ENCODE data around the gene ZNF804B.

Gene ZNF804B

GRCh38 chr7:89316584-89317251, 557.2 kb downstream of the ZNF804B start:
- no peak for DNase-seq

- DNase-seq: no peak
Observed at GRCh38 chr7:89332026-89332425, 572.5 kb downstream of the ZNF804B start.

- no peak for DNase-seq
Observed at GRCh38 chr7:89334797-89335196, 575.3 kb downstream of the ZNF804B start.

DNA sequence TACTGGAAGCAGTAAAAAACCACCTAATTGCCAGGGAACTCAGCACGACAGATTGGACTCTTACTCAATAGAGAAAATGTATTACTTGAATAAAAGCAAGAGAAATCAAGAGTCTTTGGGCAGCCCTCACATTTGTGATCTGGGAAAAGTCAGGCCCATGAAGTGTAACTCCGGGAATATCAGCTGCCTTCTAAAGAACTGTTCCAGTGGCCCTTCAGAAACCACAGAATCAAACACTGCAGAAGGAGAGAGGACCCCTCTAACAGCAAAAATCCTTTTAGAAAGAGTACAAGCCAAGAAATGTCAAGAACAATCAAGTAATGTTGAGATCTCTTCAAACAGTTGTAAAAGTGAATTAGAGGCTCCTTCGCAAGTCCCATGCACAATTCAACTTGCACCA, 576.0 kb downstream of the ZNF804B start:
- DNase-seq: no peak

DNA sequence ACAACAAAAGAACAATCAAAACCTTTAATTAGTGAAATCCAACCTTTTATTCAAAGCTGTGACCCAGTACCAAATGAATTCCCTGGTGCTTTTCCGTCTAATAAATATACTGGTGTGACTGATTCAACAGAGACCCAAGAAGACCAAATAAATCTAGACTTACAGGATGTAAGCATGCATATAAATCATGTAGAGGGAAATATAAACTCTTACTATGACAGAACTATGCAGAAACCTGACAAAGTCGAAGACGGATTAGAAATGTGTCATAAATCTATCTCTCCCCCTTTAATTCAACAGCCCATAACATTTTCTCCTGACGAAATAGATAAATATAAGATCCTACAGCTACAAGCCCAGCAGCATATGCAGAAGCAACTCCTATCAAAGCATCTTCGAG, 576.6 kb downstream of the ZNF804B start:
- DNase-seq: no peak

GRCh38 chr7:89339748-89340147, 580.2 kb downstream of the ZNF804B start:
- no peak for DNase-seq

DNA sequence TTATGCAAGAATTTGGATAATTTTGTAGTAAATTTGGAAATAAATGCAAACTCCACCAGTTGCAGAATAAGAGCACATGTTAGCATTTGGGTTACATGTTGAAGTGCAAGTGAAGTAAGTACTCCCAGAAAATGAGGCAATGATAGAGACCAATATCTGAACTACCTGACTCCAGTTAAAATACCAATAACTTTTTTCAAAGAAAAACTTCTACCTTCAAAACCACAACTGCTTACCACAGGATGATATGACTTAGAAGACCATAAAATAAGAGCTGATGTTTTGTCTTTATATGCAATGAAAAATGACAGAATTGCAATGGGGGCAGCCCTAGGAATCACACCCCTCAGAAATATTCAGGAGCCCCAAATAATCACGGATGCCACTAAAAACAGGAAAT, 597.6 kb downstream of the ZNF804B start:
- no peak for DNase-seq

DNA sequence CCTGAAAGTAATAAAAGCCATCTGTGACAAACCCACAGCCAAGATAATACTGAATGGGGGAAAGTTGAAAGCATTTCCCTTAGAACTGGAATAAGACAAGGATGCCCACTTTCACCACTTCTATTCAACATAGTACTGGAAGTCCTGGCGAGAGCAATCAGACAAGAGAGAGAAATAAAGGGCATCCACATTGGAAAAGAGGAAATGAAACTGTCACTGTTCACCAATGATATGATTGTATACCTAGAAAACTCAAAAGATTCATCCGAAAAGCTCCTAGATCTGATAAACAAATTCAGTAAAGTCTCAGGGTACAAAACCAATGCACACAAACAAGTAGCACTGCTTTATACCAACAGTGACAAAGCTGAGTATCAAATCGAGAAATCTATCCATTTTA, 617.7 kb downstream of the ZNF804B start:
- no peak for DNase-seq

GRCh38 chr7:89385411-89385810, 625.9 kb downstream of the ZNF804B start:
- DNase-seq: no peak
